K562 (cell line): ENCODE measurements around the gene PHOX2A. TPM values are rescaled to one million over a fixed set of nuclear protein-coding genes. Genes with fewer than 3 reads are reported as not detected.

Experiments
- ATAC-seq: fragments of 200-7000 bp; cut with Tn5 transposase; 3 replicates; pipeline ENCODE4 v1.9.1; 2020; ENCODE audit warnings: moderate library complexity
- BruUV-seq: library from RNA; stranded (reverse); fragments of 400-500 nt; replicated peaks from 2 replicates; lab custom pipeline; 2021; lab: Mats Ljungman, UMichigan
- CTCF ChIA-PET: fragments of 300-600 bp; formaldehyde crosslinking; extraction: SDS; loops from one replicate; lab custom pipeline; 2021; ENCODE audit warnings: low intra/inter-chr PET ratio; lab: Yijun Ruan, JAX
- POLR2A ChIA-PET: fragments of 300-600, 350-650 bp; sonication (Branson Sonifier 250); formaldehyde crosslinking; extraction: SDS; loops from one replicate; lab custom pipeline; 2021; ENCODE audit warnings: antibody characterized with exemption, inconsistent platforms; lab: Yijun Ruan, JAX
- DNase-seq, 4 experiments: peaks; one replicate each; pipeline versions ENCODE4 v3.0.0 to v3.0.0-alpha.2; 2011 to 2018; ENCODE audit warnings: low spot score in 3 of 4, mixed read lengths in 3 of 4; ENCODE audit errors: extremely low read depth in 1 of 4
- FAIRE-seq: peaks from 2 replicates; lab custom pipeline; 2011; peaks lifted over from hg19 to GRCh38; lab: Jason Lieb, UNC
- H2AFZ ChIP-seq: 2 replicates; pipeline ENCODE4 v1.6.0; 2011; ENCODE audit warnings: low read depth, low read length, control low read depth, inconsistent platforms
- H3K27ac ChIP-seq: fragments of 200-600 bp; 3 replicates; pipeline ENCODE4 v1.8.0; 2011; ENCODE audit warnings: low read depth, mild to moderate bottlenecking, control low read depth, inconsistent platforms, low read length, moderate library complexity, mixed read lengths; ENCODE audit errors: extremely low read depth
- H3K27me3 ChIP-seq, 2 experiments: fragments of 300-600 bp in 1 of 2; 2 replicates in 1 of 2; 3 replicates in 1 of 2; pipeline versions ENCODE4 v1.6.0 to v1.8.0; 2011; ENCODE audit warnings: inconsistent platforms in 2 of 2, low read length in 2 of 2, mild to moderate bottlenecking in 1 of 2, mixed read lengths in 1 of 2, moderate library complexity in 1 of 2; ENCODE audit not compliant: control insufficient read depth in 2 of 2, insufficient read depth in 2 of 2
- H3K36me3 ChIP-seq: fragments of 300-600 bp; 3 replicates; pipeline ENCODE4 v1.8.0; 2011; ENCODE audit warnings: mild to moderate bottlenecking, low read length, inconsistent platforms; ENCODE audit not compliant: control insufficient read depth, insufficient read depth
- H3K4me1 ChIP-seq, 2 experiments: fragments of 200-600 bp in 1 of 2; replicated peaks in 1 of 2; 2 replicates in 1 of 2; 3 replicates in 1 of 2; pipeline versions ENCODE4 v1.5.1 to v1.8.0; 2011; ENCODE audit warnings: inconsistent platforms in 2 of 2, low read length in 2 of 2, mild to moderate bottlenecking in 1 of 2, mixed read lengths in 1 of 2, moderate library complexity in 1 of 2; ENCODE audit not compliant: control insufficient read depth in 2 of 2, insufficient read depth in 2 of 2
- H3K4me2 ChIP-seq: 2 replicates; pipeline ENCODE4 v1.6.1; 2011; ENCODE audit warnings: low read length, control low read depth, inconsistent platforms, mixed read lengths; ENCODE audit not compliant: insufficient read depth
- H3K4me3 ChIP-seq: fragments of 200-600 bp; sonication (generic), shearing (Covaris generic); 2 replicates; pipeline ENCODE4 v1.5.1; 2016; ENCODE audit warnings: control low read depth, inconsistent platforms
- H3K79me2 ChIP-seq: fragments of 200-600 bp; 3 replicates; pipeline ENCODE4 v1.8.0; 2011; ENCODE audit warnings: low read length, inconsistent platforms; ENCODE audit not compliant: control insufficient read depth, insufficient read depth
- H3K9ac ChIP-seq, 2 experiments: 2 replicates each; pipeline versions ENCODE4 v1.6.0 to v1.6.1; 2011; ENCODE audit warnings: low read depth in 2 of 2, low read length in 2 of 2, control low read depth in 1 of 2, inconsistent platforms in 1 of 2, mild to moderate bottlenecking in 1 of 2, mixed read lengths in 1 of 2; ENCODE audit not compliant: insufficient read depth in 1 of 2
- H3K9me1 ChIP-seq: one replicate; pipeline ENCODE4 v1.6.0; 2011; ENCODE audit warnings: inconsistent platforms, mild to moderate bottlenecking, low read length, moderate library complexity; ENCODE audit not compliant: control insufficient read depth, insufficient read depth
- H3K9me3 ChIP-seq: replicated peaks from 2 replicates; pipeline ENCODE4 v1.5.1; 2011; ENCODE audit warnings: low read depth, low read length, inconsistent platforms; ENCODE audit not compliant: control insufficient read depth, insufficient read depth
- H4K20me1 ChIP-seq: replicated peaks from 2 replicates; pipeline ENCODE4 v1.6.1; 2011; ENCODE audit warnings: low read length, inconsistent platforms, mixed read lengths; ENCODE audit not compliant: control insufficient read depth, insufficient read depth
- DDX20 ChIP-seq: fragments of 450-650 bp; IDR thresholded peaks from 2 replicates; pipeline ENCODE4 v1.6.1; 2016; ENCODE audit warnings: missing genetic modification characterization, low read depth, mild to moderate bottlenecking, missing compliant biosample characterization, moderate library complexity
- EP300 ChIP-seq: IDR thresholded peaks from 2 replicates; pipeline ENCODE4 v1.6.1; 2012; ENCODE audit warnings: low read length, improper control_type of control experiment
- HSF4 ChIP-seq: fragments of 250-450 bp; sonication (Bioruptor Pico); IDR thresholded peaks from 2 replicates; pipeline ENCODE4 v2.1.2; 2022; ENCODE audit warnings: mild to moderate bottlenecking, moderate library complexity, borderline replicate concordance
- NFIX ChIP-seq: fragments of 250-450 bp; sonication (Bioruptor Pico); IDR thresholded peaks from 2 replicates; pipeline ENCODE4 v1.4.0; 2020; ENCODE audit warnings: low read depth, mild to moderate bottlenecking, moderate library complexity
- NR2F6 ChIP-seq: fragments of 450-650 bp; formaldehyde crosslinking; IDR thresholded peaks from 2 replicates; pipeline ENCODE4 v1.4.0; 2020; ENCODE audit warnings: mild to moderate bottlenecking
- PATZ1 ChIP-seq: fragments of 250-450 bp; sonication (Bioruptor Pico); IDR thresholded peaks from 2 replicates; pipeline ENCODE4 v1.5.0; 2020; ENCODE audit warnings: mild to moderate bottlenecking, borderline replicate concordance
- RBM34 ChIP-seq: fragments of 200-400 bp; formaldehyde crosslinking; IDR thresholded peaks from 2 replicates; pipeline ENCODE4 v1.6.1; 2018; ENCODE audit warnings: low read length, borderline replicate concordance; ENCODE audit not compliant: insufficient read depth
- SETDB1 ChIP-seq: IDR thresholded peaks from one replicate; pipeline ENCODE4 v1.6.1; 2012; ENCODE audit warnings: low read length, control low read depth, inconsistent platforms
- SLC30A9 ChIP-seq: fragments of 250-450 bp; sonication (Bioruptor Pico); IDR thresholded peaks from 2 replicates; pipeline ENCODE4 v1.8.0; 2022; ENCODE audit warnings: mild to moderate bottlenecking, moderate library complexity
- SNRNP70 ChIP-seq: fragments of 200-400 bp; formaldehyde crosslinking; optimal IDR thresholded peaks from 2 replicates; pipeline ENCODE3; 2017; ENCODE audit warnings: low read depth, low read length
- ZBTB40 ChIP-seq, 2 experiments: fragments of 450-650 bp in 1 of 2; sonication (generic) in 1 of 2; formaldehyde crosslinking in 1 of 2; IDR thresholded peaks; 2 replicates each; pipeline versions ENCODE4 v1.7.1 to v1.9.0; 2016 to 2022; ENCODE audit warnings: inconsistent platforms in 1 of 2, mild to moderate bottlenecking in 1 of 2, missing genetic modification reagents in 1 of 2
- ZFPM2 ChIP-seq: fragments of 250-450 bp; sonication (Bioruptor Pico); IDR thresholded peaks from 2 replicates; pipeline ENCODE4 v1.5.1; 2022; ENCODE audit warnings: mild to moderate bottlenecking
- ZNF354B ChIP-seq: fragments of 250-450 bp; sonication (Bioruptor Pico); IDR thresholded peaks from 2 replicates; pipeline ENCODE4 v1.4.0; 2020
- WGBS: fragments of 100-300 bp; shearing (Covaris generic); methylation state at CpG from one replicate; pipeline ENCODE4 v1.1.6; 2016; ENCODE audit warnings: low coverage, mixed read lengths; ENCODE audit not compliant: insufficient coverage; ENCODE audit errors: missing lambda C conversion rate; 5-methylcytosine and 5-hydroxymethylcytosine counted together
- in situ Hi-C: fragments of 300-500 bp; cut with MboI; formaldehyde crosslinking; loops from 4 replicates; pipeline ENCODE4 v1.15.0; 2018; ENCODE audit warnings: inconsistent platforms, mixed read lengths
- intact Hi-C: fragments of 100-400 bp; cut with micrococcal nuclease; formaldehyde crosslinking; loops from 2 replicates; pipeline ENCODE4 v1.14.2; 2022
- polyA plus RNA-seq, 8 experiments: library from polyadenylated mRNA; depleted of rRNA in 4 of 8; stranded (reverse) in 5 of 8; unstranded in 3 of 8; fragments of >200 nt; fragmentation: Nextera tagmentation in 2 of 8; fragmentation: Illumina TruSeq in 1 of 8; extraction: Ambion mirVana in 2 of 8; extraction: Trizol in 1 of 8; gene quantifications; 2 replicates each; pipeline versions ENCODE4 v1.2.1 to v1.2.3, GENCODE V29; 2011 to 2014; ENCODE audit warnings: inconsistent platforms in 1 of 8, missing spikeins in 1 of 8
- total RNA-seq, 7 experiments: library from RNA; depleted of rRNA in 6 of 7; stranded (reverse); fragments of >200 nt in 6 of 7; fragmentation: Illumina TruSeq in 2 of 7; extraction: Trizol in 2 of 7; gene quantifications; 2 replicates each; pipeline versions ENCODE4 v1.2.1 to v1.2.3, GENCODE V29; 2011 to 2021; ENCODE audit warnings: low replicate concordance in 1 of 7

Gene PHOX2A
- total and polyA plus RNA-seq, 9 of the 15 experiments (the other 6 are each of a cell fraction or from before 2014, with no cell fraction given) = not detected

GRCh38 chr11:72249961-72250360 lies 6.0 kb upstream of the PHOX2A start:
- H4K20me1 ChIP-seq = no peaks in the 10 kb centered on the region; the same call in 1 of the 2 replicates
- no peak overlapping the region for H3K4me2 ChIP-seq
- no peaks in the 10 kb centered on the region for H3K36me3 ChIP-seq
- ChIA-PET POLR2A (interaction anchor here (0.6 kb wide), 1 partner anchor 88 kb away, joined by 3 read pairs; no protein-coding TSS in a partner anchor), CTCF (no interaction called here)
- FAIRE-seq (no peak), DNase-seq (no peak), ATAC-seq (no peak)
- no peak overlapping the region for H3K9ac ChIP-seq
- H3K4me3 ChIP-seq = no peak overlapping the region
- WGBS = 18% methylated on average over 5 of the region's 5 CpGs
- H3K27me3 ChIP-seq = peaks cover 30 to 71% of the 10 kb centered on the region in 2 experiments
- H3K27ac ChIP-seq = no peak overlapping the region
- intact Hi-C loops = no loop called here
- H3K79me2 ChIP-seq = no peaks in the 10 kb centered on the region
- H3K9me1 ChIP-seq = no peaks in the 10 kb centered on the region
- H3K4me1 ChIP-seq = peaks cover 0 to 8% of the 10 kb centered on the region in 2 experiments; a peak in 2 of 5 replicates
- 0 out of 2 replicates have a peak, but pooled peaks cover 4% of the 10 kb centered on the region for H3K9me3 ChIP-seq
- in situ Hi-C loops = no loop called here
- H2AFZ ChIP-seq = no peak overlapping the region
- no TSS peak for BruUV-seq
- no peak for TF ChIP-seq SNRNP70
- no peak for TF ChIP-seq PATZ1 (CRISPR knock-in tag)
- no peak for TF ChIP-seq NFIX (CRISPR knock-in tag)
- no peak for TF ChIP-seq ZNF354B (CRISPR knock-in tag)
- no peak for TF ChIP-seq SLC30A9 (CRISPR knock-in tag)
- TF ChIP-seq RBM34 = no peak
- TF ChIP-seq ZFPM2 (CRISPR knock-in tag) = no peak
- TF ChIP-seq EP300 = no peak
- no peak for TF ChIP-seq DDX20 (tag)
- no peak for TF ChIP-seq HSF4
- TF ChIP-seq SETDB1 = no peak
- no peak for TF ChIP-seq NR2F6
- no peak for TF ChIP-seq ZBTB40 (IDR thresholded peaks at IDR 0.05)
- no peak for TF ChIP-seq ZBTB40 (CRISPR knock-in tag; IDR thresholded peaks at IDR 0.05)
